Right renal pelvis (tissue), 4 donors: Measurements from ENCODE around the gene TIMM44. TPM values are rescaled to one million over a fixed set of nuclear protein-coding genes. Genes with fewer than 3 reads are reported as not detected.
A peak's percentile ranks its signal among the peaks of the same experiment; 100 is the strongest.

ENCODE experiments used
- DNase-seq, 4 donors: peaks; one replicate each; pipeline ENCODE4 v3.0.0-alpha.2; 2013; ENCODE audit warnings: low read depth in 4 of 4, low spot score in 3 of 4, missing footprints in 1 of 4
- polyA plus RNA-seq, 4 donors: library from polyadenylated mRNA; unstranded; fragments of 120-200 nt; gene quantifications; one replicate each; pipeline ENCODE4 v1.2.1, GENCODE V29; 2013; ENCODE audit not compliant: insufficient read length in 4 of 4

Gene TIMM44
- 10 to 100 TPM; 36.2 to 50.2 (median 37.9) TPM for polyA plus RNA-seq

GRCh38 chr19:7943444-7944176 is at the start of gene TIMM44:
Gene TIMM44 (minus strand): TSS chr19:7943666. CDS start chr19:7943651, 15 bp downstream.
- DNase-seq: peak; percentile 97 to 98 (median 97)

DNA sequence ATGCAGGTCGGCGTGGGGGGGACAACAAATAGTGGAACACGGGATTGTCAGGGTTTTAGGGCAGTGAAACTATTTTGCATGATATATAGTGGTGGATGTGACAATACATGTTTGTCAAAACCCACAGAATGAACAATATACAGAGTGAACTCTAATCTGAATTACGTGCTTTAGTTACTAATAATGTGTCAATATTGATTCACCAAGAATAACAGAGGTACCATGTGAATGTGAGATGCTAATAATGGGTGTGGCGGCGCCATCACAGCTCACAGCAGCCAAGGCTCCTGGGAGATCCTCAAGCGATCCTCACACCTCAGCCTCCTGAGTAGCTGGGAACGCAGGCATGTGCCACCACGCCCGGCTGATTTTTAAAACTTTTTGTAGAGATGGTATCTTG is 49.1 kb upstream of the TIMM44 start:
- no peak for DNase-seq

GRCh38 chr19:7989071-7989575 is 45.7 kb upstream of the TIMM44 start:
- no peak for DNase-seq

DNA sequence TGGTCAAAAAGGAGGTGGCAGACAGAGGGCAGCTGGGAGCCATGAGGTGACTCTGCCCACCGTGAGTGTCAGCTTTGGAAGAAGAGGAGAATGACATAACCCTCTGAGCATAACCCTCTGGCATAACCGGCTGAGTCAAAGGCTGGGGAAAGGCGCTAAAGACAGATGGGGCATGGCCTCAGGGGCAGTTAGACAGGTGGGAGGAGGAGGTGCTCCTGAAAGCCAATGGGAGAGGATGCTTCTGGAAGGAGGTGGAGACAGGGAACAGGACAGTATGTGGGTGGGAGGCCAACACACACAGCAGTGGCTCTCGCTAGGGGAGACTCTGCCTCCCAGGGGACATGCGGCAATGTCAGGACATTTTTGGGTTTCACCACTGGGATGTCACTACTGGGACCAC is 44.8 kb upstream of the TIMM44 start:
- DNase-seq: no peak

DNA sequence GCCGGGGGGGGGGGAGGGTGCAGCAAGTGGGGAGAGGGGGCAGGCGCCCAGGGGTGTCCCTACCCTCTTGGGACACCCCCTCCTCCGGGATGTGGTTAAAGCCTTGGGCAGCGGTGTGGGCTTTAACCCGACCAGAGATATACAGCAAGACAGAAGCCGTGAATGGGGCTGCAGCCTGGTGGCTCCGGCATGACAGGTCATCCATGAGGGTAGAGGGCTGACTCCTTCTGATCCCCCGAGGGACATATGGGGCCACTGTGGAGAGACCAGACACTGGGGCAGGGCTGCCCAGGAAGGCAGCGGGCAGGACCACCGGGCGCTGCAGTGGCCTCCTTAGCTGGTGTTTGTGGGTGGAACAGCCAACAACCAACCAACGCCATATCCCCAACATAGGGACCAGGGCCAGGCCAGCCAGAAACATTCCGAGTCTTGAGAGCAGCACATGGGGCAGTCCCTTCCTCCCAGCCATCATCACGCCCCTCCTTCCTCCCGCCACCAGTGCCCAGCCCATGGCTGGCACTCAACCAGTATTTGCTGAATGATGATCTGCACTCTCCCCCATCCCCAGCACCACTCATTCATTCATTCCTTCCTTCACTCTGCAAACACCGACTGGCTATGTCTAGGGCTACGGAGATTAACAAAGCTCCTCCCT is 43.8 kb upstream of the TIMM44 start:
- DNase-seq: no peak

GRCh38 chr19:7986321-7987113 is 43.1 kb upstream of the TIMM44 start:
- DNase-seq: no peak

DNA sequence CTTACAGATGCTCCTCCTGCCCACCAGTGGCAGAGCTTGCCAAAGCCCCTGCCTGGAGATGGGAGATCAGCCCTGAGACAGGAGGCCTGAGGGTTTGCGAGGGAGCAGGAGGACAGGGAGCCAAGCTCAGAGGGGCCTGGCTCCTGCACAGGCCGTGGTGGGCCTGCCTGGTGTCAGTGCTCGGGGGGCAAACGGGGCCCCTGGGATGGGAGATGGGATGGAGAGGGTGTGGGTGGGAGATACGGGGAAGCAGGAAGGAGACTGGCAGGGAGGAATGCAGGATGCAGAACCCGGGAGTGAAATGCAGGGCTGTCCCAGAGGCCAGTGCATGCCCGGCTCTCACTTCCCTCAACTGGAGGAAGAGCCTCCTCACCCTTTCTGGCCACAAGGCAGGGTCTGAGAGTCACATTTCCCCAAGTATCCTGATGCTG is 42.0 kb upstream of the TIMM44 start:
- DNase-seq: no peak

- no peak for DNase-seq
Observed at GRCh38 chr19:7983995-7984837, 40.8 kb upstream of the TIMM44 start.

- no peak for DNase-seq
Observed at GRCh38 chr19:7983286-7983950, 40.0 kb upstream of the TIMM44 start.

GRCh38 chr19:7982651-7983099 is 39.2 kb upstream of the TIMM44 start:
- no peak for DNase-seq

- no peak for DNase-seq
Observed at GRCh38 chr19:7982103-7982502, 38.6 kb upstream of the TIMM44 start.

- DNase-seq: no peak
Observed at GRCh38 chr19:7981661-7982060, 38.2 kb upstream of the TIMM44 start.

DNA sequence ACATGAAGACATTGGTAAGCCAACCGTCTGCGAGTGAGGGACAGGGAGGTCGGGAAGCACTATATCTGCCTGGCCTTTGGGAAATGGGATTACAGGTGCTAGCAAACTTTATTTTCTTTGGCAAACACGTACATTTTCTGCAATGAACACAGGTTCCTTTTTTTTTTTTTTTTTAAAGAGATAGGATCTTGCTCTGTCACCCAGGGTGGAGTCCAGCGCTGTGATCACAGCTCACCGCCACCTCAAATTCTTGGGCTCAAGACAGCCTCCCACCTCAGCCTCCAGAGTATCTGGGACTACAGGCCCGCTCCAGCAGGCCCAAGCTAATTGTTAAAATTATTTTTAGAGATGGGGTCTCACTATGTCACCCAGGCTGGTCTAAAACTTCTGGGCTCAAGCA is 37.7 kb upstream of the TIMM44 start:
- DNase-seq: no peak

DNA sequence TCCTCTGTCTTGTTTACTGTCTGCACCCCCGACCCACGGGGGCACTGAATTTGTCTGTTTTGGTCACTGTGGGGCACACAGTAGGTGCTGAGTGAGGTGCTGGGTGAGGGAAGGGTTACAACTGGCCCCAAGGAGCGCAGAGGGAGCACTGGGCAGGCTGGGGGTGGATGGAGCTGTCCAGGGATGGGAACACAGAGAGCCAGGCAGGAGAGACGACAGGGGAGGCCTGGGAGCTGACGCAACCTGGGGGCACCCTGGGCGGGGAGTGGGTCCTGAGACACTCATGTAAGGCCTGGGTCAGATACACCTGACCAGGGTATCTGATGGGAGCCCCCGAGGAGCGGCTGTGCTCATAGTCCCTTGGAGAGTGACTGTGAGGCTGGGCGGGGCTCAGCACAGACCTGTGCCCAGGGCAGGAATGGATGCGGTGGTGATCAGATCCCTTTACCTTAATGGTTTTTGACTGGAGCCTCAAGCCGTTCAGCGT is 37.2 kb upstream of the TIMM44 start:
- DNase-seq: no peak

GRCh38 chr19:7980168-7980567 is 36.7 kb upstream of the TIMM44 start:
- DNase-seq: no peak

GRCh38 chr19:7979559-7979958 is 36.1 kb upstream of the TIMM44 start:
- no peak for DNase-seq

DNA sequence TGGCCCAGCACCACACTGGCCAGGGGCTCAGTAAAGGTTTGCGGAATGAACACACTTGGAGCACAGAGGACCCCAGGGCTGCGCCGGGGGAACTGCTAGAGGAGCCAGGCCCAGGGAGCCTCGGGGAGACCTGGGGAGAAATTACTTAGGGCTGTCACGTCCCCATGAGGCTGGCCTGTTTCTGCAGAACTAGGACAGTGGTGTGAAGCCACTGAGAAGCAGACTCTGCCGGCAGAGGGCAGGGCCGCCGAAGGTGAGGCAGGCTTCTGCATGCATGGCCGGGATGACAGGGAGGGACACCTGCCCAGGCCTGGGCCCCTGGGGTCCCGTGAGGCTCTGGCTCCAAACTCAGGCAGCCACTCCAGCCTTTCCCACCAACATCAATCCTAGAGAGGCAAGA is 35.5 kb upstream of the TIMM44 start:
- DNase-seq: no peak

- no peak for DNase-seq
Observed at GRCh38 chr19:7978179-7978825, 34.8 kb upstream of the TIMM44 start.

DNA sequence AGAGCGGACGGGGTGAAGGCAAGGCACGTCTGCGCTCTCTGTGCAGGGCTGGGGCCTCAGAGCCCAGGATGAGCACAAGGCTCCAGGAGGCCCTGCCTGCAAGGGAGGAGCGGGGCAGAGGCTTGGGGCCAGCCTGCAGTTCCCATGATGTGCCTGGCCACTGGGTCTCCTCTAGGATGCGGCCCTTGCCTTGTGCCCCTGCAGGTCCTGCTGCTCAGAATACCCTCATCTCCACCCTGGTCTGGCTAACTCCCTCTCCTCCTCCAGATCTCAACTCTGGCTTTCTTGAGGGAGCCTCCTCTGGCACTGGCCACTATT is 34.2 kb upstream of the TIMM44 start:
- DNase-seq: no peak
